Stimulated activated CD8-positive, alpha-beta memory T cell treated with anti-CD3 and anti-CD28 coated beads, Interleukin-4, amount 100 ng/mL, for 1 hour (primary cell): ENCODE results near the gene TRIM72.
A peak's percentile ranks its signal among the peaks of the same experiment; 100 is the strongest.
"Not testable (repeated sequence)": the region's sequence is repeated elsewhere in the genome, so short reads cannot be mapped to it uniquely, and the experiment has no call there.

Source experiments
- DNase-seq, 2 donors: peaks; one replicate each; pipeline ENCODE4 v3.0.0-alpha.2; 2020; ENCODE audit warnings: low read depth in 2 of 2, low spot score in 1 of 2

The TRIM72 gene

DNA sequence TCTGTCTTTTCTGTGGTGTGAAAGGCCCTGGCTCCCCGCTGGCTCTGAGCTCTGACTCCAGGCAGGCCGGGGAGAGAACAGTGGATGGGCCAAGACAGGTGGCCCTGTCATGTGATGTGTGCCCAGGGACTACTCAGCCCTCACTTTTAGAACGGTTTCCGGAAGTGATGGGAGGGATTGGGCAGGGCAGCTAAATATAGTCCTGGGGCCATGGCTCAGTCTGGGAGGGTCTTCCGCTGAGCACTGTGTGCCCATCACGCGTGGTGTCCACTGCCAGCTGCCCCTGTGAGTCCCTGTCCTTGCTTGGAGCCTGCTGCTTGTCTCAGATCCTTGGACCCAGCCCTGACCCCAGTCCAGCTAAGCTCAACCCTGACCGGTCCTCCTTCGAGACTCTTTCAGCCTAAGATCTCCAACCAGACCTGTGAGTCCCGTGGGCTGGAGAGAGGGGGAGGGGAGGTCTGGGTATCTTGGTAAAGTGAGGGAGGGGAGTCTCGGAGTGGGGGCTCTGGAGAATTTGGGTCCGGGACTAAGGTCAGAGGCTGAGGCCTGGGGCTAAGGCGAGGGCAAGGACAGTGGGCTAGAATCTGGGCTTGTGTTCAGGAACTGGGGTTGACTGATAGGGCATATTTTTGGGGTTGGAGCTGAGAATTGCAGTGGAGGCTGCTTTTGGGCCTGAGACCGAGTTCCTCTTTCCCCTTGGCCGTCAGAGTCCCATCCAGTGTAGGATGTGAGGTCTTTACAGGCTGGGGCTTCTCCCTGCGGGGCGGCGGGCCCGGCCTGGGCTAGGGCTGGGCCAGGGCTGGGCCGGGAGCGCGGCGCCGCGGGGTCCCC is at the start of gene TRIM72:
TSS of gene TRIM72 (plus strand) at position 243 of the 831 bp plus-strand sequence. CDS start 620 bp downstream, outside the sequence.
- DNase-seq: no peak

- DNase-seq: no peak
Observed at GRCh38 chr16:31167315-31167714, 46.6 kb upstream of the TRIM72 start.

- DNase-seq: no peak
Observed at GRCh38 chr16:31168848-31169247, 45.1 kb upstream of the TRIM72 start.

GRCh38 chr16:31170048-31170447 is 43.9 kb upstream of the TRIM72 start:
- DNase-seq: not testable (repeated sequence)

- no peak for DNase-seq
Observed at GRCh38 chr16:31177136-31177535, 36.8 kb upstream of the TRIM72 start.

- DNase-seq: no peak
Observed at GRCh38 chr16:31179219-31179746, 34.6 kb upstream of the TRIM72 start.

DNA sequence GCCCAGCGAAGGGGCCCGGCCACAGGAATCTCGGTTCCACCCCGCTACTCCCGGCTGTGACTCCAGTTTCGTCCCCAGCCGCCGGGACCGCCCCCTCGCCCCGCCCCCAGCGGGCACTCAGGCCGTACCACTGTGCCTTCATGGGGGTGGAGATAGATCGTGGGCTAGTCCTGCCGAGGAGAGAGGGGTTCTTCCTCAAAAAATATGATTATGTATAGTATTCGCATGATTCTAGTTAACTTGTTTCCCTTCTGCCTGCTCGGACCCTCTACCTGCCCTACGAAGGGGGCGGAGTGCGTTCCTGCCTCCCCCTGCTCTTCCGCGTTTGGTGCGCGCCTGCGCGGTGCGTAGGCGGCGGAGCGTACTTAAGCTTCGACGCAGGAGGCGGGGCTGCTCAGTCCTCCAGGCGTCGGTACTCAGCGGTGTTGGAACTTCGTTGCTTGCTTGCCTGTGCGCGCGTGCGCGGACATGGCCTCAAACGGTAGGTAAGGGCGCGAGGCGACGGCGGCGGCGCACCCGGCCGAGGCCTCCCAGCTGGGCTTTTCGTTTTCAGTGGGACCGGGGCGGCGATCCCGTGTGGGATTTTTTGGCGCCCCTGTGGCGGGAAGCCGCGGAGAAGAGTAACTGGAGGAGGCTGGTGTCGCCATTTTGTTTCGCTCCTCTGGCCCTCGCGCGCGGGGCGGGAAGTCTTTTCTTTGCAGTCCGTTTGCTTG is 34.0 kb upstream of the TRIM72 start, which contains the start of gene FUS:
TSS of gene FUS (plus strand) at position 393 of the 713 bp plus-strand sequence. CDS start at position 469, 76 bp downstream.
- peak; percentile 85 to 89 for DNase-seq

- DNase-seq: no peak
Observed at GRCh38 chr16:31181102-31181830, 32.7 kb upstream of the TRIM72 start.

DNA sequence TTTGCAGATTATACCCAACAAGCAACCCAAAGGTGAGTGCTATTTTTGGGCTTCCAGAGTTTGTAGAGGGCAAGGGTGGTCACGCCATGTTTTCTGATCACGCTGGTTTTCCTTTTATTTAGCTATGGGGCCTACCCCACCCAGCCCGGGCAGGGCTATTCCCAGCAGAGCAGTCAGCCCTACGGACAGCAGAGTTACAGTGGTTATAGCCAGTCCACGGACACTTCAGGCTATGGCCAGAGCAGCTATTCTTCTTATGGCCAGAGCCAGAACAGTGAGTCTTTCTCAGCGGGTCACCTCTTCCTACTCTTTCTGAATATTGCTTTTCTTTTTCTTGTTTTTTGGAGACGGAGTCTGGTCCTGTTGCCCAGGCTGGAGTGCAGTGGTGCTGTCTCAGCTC is 31.5 kb upstream of the TRIM72 start:
- DNase-seq: no peak

- no peak for DNase-seq
Observed at GRCh38 chr16:31183432-31184428, 30.2 kb upstream of the TRIM72 start.

DNA sequence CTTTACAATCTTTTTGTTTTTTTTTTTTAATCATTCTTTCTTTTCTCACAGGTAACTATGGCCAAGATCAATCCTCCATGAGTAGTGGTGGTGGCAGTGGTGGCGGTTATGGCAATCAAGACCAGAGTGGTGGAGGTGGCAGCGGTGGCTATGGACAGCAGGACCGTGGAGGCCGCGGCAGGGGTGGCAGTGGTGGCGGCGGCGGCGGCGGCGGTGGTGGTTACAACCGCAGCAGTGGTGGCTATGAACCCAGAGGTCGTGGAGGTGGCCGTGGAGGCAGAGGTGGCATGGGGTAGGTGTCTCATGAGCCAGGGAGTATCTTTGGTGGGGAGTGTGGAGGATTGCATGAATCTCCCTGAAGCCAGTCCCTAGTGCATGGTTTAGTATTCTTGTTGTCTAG is 29.0 kb upstream of the TRIM72 start:
- no peak for DNase-seq

DNA sequence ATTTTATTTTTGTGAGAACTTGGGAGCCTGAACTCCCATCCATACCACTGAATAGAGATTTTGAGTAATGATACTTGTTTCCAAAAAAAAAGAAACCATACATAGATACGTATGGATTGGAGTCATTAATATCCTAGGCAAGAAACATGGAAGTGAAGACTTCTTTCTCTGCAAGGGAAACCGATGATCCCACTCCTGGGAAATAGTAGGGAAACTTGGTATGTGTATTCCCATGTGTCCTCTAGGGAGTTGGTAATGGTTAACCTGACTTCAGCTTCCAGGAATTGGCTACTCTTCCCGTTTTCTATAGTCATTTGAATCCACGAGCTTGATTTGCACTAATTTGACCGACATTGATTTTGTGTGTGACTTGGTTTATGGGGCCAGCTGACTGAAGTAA is 28.6 kb upstream of the TRIM72 start:
- no peak for DNase-seq

DNA sequence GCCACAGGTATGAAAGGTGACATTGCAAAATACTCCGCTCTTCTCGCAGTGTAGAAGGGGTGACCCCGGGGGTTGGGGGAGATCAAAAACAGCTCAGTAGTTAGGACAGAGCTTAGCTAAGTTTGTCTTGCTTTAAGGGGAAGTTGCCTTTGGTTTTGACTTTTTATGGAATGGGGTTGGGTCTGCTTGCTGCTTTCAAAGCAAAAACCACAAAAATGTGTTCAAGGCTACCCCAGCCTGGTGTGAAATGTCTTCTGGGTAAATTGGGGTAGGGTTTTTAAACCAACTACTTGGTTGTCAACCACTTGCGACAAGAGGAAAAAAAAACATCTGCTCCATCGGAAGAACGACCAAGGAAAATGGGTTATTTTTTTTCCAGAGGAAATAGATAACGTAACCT is 27.7 kb upstream of the TRIM72 start:
- no peak for DNase-seq

DNA sequence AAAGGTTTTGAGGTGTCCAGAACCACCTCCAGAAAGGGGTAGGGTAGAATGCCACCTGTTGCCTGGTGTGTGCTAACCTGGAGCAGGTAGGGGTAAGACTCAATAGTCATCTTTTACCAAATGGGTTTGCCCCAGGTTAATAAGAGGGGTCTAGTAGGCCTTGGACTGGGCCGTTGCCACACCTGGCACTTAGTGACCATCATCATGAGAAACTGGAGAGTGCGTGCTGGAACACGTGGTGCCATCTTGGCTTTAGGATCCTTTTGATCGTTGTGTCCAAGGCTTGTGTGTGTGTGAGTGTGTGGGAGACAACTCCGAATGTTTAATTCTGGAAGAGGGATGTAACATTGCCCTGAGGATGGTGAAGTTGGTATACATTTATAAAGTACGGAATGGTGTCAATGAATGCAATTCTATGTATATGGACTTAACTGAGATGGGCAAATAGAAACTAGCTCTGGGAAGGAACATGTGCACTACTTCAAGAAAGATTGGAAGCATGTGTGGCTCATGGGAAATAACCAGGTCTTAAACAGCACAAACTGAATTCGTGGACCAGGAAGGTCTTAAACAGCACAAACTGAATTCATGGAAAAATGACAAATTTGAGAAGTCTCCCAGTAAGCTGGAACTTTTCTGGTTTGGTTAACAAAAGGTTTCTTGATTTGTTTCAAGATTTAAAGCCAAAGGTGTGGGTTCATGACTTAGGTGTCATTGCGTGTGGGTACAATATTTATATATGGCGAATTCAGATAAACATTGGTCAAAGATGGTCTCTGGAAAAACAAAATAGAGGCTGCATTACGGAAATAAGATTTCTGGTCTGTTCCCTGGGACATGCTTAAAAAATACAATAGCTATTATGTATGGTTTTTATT is 26.8 kb upstream of the TRIM72 start:
- no peak for DNase-seq

- no peak for DNase-seq
Observed at GRCh38 chr16:31187808-31188189, 26.1 kb upstream of the TRIM72 start.

- DNase-seq: no peak
Observed at GRCh38 chr16:31188450-31189411, 25.2 kb upstream of the TRIM72 start.

- no peak for DNase-seq
Observed at GRCh38 chr16:31189412-31189778, 24.5 kb upstream of the TRIM72 start.

DNA sequence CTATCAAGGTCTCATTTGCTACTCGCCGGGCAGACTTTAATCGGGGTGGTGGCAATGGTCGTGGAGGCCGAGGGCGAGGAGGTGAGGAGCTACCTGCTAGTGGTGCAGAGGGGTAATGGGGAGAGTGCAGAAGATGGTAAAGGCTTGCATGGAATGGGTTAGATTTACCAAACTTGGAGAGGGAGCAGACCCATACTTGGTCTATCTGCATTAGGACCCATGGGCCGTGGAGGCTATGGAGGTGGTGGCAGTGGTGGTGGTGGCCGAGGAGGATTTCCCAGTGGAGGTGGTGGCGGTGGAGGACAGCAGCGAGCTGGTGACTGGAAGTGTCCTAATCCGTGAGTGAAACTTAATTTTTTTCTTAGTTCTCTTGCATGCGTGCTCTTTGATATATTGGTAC is 23.9 kb upstream of the TRIM72 start:
- DNase-seq: no peak
